Testis (tissue), 2 donors: ENCODE results near the gene THRAP3.

Experiments
- CTCF ChIP-seq, 3 experiments: fragments of 450-650 bp in 2 of 3; fragments of 200-600 bp in 1 of 3; sonication (generic) in 1 of 3; IDR thresholded peaks; one replicate each; pipeline ENCODE4 v1.5.1; 2016 to 2019; ENCODE audit warnings: antibody characterized with exemption in 3 of 3, mild to moderate bottlenecking in 2 of 3, moderate library complexity in 1 of 3
- POLR2A ChIP-seq: fragments of 450-650 bp; IDR thresholded peaks from one replicate; pipeline ENCODE4 v1.6.1; 2017; ENCODE audit warnings: antibody characterized with exemption, mild to moderate bottlenecking, moderate library complexity

- TF ChIP-seq CTCF (IDR thresholded peaks at IDR 0.05) (no peak), POLR2A (no peak)
Observed at GRCh38 chr1:36223381-36223995, 755 bp upstream of the THRAP3 start.
